DMS153 treated with DMSO at 0.1 percent for 48 hours (cell line): ENCODE results near the gene ELAC2.
"Not testable (repeated sequence)": the region's sequence is repeated elsewhere in the genome, so short reads cannot be mapped to it uniquely, and the experiment has no call there.

Experiments used
- DNase-seq: peaks from one replicate; lab custom pipeline; 2025; ENCODE audit not compliant: unreplicated experiment; lab: John Stamatoyannopoulos, UW

The ELAC2 gene

DNA sequence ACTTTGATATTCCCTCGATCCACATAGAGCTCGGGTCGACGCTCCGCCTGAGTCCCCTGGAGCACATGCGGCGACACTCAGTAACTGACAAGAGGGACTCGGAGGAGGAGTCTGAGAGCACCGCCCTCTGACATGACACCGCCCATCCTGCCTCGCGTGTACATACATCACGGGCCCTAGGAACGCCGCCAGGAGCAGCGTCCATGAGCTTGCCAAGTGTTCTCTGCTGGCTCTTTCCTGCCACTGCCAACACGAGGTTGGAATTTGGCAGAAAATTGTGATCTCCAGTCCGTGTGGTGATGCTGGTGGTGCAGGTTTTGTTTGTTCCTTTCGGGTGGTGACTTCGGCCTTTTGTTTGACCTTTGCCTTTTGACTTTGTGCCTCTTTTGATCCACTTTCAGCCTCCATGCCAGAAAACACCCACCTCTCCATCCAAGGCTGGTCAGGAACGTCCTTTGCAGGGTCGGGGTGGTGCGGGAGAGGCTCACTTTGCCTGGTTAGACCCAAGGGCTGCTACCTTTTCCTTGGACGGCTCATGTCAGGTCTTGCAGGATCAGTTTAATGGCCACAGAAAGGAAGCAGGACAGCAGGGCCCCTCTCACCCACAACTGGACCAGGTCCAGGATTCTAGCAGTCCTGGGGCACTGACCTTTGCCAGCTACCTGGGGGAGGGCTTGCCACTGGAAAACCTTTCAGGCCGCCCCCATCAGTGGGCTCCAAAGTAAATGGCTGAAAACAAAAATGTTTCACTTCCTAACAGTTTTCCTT lies 27.6 kb downstream of the ELAC2 start:
- DNase-seq = no peak

- DNase-seq = no peak
These were observed 30.7 kb downstream of the ELAC2 start for GRCh38 chr17:12987120-12987519.

DNA sequence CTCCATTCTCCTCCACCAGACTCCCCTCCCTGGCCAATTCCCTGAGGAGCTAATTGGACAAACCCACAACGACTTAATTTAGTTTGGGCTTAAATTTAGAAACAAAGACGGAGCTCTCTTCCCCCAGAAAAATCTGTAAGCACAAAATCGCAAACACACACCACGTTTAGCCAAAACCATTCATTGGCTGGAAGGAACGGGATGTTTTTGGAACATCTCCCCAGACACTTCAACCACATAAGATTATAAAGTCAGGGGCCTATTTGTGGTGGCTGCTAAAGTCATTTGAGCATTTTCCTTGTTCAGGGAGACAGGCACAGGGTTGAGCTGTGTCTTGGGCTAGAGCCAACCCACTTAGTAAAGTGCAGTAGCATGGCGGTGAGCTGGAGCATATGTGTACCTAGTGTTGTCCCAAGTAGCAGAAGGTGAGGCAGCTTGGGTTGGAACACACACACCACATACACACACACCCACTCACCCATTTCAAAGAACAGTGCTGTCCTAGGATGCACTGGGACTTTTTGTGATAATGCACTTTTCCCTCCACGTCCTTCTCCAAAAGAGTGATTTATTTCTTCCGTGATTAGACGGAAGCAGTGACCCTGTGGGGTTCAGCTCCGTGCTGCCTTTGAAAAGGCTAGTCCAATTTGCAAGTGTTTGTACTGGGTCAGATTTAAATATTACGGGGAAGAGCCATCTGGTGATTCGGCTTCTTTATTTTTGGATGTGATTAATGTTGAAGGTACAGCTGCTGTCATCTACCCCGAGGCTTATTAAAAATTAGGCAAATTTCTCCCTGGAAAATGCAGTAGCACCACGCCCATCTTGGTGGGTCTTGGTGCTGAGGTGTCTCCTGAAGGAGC lies 32.2 kb downstream of the ELAC2 start:
- DNase-seq = no peak

DNA sequence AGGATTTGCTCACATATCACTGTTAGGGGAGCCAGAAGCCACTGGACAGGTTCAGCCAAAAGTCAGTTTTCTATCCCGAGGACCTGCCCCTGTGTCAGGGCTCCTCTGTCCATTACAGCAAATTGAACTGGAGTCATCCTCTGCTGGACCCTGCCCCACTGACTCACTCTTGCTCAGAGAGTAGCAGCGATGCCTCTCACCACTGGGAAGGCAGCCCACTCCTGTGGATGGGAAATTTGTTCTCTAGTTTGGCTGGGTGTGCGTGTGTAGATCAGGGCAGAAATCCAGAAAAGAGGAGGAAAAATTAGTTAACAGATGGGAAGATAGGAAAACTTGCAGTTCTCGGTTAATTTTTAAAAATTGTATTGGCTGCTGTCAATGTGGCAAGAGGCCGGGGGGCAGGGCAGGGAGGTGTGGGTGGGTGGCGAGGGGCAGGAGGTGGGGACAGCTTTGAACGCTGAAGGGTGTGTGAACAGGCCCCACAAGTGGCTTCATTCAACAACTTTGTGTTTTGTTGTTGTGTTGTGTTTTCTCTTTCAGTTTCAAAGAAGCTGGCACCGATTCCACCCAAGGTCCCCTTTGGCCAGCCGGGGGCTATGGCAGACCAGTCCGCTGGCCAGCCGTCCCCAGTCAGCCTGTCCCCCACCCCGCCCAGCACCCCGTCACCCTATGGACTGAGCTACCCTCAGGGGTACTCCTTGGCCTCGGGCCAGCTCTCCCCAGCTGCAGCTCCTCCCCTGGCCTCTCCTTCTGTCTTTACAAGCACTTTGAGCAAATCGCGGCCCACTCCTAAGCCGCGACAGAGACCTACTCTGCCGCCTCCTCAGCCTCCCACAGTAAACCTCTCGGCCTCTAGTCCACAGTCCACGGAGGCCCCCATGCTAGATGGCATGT lies 33.6 kb downstream of the ELAC2 start:
- no peak for DNase-seq

DNA sequence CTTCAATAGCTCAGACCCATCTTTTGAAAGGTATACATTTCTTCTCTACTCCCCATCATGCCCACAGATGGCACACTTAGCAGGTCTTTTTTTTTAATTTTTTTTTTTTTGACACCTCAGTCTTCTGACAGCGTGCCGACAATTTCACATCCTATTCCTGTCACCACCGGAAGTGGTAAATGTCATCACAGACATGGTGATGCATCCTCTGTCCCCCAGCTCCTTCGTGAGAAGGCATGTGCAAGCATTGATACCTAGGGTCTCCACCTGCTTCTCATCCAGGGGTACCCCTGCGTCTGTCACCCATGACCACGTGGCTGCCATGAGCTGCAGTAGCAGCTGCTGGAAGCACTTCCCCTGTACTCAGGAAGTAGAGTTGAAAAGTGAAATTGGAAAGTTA lies 35.6 kb downstream of the ELAC2 start:
- DNase-seq = no peak

- no peak for DNase-seq
These were observed 37.9 kb downstream of the ELAC2 start for GRCh38 chr17:12979826-12980500.

DNA sequence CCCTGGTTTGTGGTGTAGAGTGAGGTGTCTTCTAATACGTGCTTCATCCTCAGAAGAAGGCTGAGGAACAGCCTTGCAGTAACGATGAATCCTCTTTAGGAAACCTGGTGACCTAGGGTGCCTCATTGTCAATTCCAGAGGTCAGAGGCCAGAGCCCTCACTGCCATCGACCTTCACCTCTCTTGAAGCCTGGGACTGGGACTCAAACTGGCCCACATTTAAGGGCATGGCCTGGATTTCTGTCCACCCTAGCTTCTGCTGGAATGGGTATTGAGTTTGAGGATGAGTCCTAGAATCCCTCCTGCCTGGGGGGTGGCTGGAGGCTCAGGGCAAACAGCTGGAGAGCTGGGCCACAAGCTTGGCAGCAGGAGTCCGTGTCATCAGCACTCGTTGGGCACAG lies 38.6 kb downstream of the ELAC2 start:
- DNase-seq = no peak

- DNase-seq = not testable (repeated sequence)
These were observed 39.0 kb downstream of the ELAC2 start for GRCh38 chr17:12978787-12979186.

DNA sequence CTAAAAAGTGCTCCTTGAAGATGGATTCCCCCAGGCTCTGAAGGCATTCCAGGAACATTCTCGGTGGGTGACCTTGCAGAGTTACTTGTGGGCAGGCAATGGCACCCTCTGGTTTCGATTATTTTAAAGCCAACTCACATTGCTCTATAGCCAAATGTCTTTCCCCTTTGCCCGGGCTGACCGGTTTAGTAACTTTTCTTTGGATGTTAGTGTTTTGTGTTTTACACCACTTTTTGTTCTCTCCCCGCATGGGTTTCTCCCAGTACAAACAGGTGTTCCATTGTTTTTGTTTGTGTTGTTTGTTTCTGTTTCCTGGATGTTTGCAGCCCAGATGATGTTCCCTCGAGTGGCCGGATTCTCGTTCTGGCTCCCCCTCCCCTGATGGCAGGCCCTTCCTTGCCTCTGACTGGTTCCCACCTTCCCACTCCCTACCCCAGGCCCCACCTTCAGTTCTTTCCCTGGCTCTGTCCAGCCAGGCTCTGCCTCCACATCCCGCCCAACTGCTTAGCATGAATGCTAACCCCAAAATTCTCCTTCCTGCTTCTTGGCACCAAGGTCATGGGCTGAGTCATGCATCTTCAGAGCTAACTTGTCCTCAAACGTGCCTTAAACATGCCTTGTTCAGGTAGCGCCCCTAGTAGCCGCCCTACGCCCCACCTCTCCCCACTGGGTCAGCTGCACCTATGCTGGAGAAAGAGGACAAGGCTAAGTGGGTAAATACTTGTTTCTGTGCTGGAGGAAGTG lies 40.6 kb downstream of the ELAC2 start:
- no peak for DNase-seq

DNA sequence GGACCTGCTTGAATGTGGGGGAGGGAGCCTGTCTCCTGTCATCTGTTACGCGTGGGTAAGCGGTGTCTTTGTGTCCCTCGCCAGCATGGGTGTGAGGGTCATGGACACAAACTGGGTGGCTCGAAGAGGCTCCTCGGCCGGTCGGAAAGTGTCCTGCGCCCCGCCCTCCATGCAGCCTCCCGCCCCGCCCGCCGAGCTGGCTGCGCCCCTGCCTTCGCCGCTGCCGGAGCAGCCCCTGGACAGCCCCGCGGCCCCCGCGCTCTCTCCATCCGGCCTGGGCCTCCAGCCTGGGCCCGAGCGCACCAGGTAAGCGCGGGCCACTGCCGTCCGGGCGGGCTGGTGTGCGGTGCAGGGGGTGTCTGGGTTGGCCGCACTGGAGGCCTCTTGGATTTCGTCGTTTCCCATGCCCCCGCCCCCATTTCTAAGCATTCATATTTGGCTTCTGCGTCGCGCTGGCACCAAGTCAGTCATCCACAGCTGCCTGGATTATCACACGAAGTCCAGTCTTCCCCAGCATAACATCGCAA lies 43.8 kb downstream of the ELAC2 start:
- DNase-seq = no peak

GRCh38 chr17:12973496-12974004 lies 44.3 kb downstream of the ELAC2 start:
- no peak for DNase-seq

- no peak for DNase-seq
These were observed 49.9 kb downstream of the ELAC2 start for GRCh38 chr17:12967962-12968361.

- DNase-seq = no peak
These were observed 51.4 kb downstream of the ELAC2 start for GRCh38 chr17:12966413-12966812.

DNA sequence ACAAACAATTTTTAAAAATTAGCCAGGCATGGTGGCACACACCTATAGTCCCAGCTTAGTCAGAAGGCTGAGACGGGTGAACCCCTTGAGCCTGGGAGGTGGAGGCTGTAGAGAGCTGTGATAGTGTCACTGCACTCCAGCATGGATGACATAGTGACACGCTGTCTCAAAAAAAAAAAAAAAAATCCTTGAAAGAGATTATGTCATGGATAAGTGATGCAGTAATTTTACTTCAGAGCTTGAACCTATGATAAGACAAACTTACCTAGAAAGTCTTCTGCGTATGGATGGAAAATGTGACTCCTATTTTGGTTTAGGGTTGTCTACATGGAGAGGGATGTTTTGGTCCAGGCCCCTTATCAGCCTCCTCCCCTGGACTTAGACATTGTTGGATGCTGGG lies 51.8 kb downstream of the ELAC2 start:
- DNase-seq = no peak

DNA sequence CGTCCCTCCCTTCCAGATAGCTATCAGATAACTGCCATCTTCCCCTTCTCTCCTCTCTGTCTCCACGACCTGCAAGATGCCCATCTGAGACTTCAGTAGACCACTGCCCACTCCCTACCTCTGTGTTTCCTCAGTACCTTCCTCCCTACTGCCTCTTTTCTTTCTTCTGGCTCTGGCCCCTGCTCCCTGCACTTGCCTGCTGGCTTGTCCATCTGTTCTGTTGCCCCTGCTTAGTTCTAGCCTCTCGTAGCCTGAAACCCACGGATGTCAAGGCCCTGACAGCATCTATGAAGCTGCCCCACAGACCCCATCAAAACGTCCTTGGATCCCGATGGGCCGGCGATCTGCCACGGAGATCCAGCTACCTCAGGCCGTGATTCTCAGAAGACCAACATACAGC lies 53.0 kb downstream of the ELAC2 start:
- no peak for DNase-seq

DNA sequence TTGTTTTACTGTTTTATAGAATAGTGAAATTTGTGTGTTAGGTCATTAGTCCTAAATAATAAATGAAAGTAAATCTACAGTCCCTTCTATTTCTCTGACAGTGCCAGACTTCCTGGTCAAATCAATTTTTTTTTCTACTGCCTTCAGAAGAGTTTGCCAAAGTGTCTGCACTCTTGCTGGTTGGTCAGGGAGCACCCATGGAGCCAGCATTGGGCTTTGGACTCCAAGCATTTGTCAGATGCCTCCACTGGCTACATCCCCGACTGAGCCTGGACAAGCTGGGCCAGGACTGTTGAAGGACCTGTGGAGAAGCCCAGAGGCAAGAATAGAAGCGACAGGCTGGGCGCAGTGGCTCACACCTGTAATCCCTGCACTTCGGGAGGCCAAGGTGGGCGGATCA lies 53.7 kb downstream of the ELAC2 start:
- DNase-seq = no peak

GRCh38 chr17:12963505-12963904 lies 54.3 kb downstream of the ELAC2 start:
- DNase-seq = no peak

- DNase-seq = no peak
These were observed 56.2 kb downstream of the ELAC2 start for GRCh38 chr17:12961655-12962054.

DNA sequence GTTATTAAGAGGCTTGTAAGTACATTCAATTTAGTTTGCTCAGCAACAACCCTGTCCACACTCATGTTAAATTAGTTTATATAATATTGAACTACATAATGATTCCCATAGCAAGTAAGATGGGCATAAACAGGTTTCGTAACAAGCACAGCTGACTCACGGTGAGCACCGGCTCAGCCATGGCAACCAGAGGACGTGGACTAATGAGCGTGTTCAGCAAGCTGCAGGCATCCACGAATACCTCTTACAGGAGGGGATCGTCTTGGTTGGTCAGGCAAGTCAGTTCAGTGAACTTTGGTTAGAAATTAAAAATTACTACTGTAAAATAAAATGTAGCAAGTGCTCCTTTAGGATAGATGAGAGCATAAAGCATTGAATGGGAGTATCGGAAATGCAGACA lies 58.4 kb downstream of the ELAC2 start:
- DNase-seq = no peak

- no peak for DNase-seq
These were observed 59.0 kb downstream of the ELAC2 start for GRCh38 chr17:12958786-12959185.
